GM20431 (cell line): ENCODE data around the gene CCDC157.

Experiments
- in situ Hi-C: fragments of 300-500 bp; cut with MseI, MboI; formaldehyde crosslinking; loops from one replicate; pipeline ENCODE4 v1.15.0; 2020; ENCODE audit warnings: low sequenced_read_pairs; ENCODE audit not compliant: unreplicated experiment

Gene CCDC157

GRCh38 chr22:30348404-30348803 lies 8.4 kb upstream of the CCDC157 start:
- in situ Hi-C loops, result no loop called here

DNA sequence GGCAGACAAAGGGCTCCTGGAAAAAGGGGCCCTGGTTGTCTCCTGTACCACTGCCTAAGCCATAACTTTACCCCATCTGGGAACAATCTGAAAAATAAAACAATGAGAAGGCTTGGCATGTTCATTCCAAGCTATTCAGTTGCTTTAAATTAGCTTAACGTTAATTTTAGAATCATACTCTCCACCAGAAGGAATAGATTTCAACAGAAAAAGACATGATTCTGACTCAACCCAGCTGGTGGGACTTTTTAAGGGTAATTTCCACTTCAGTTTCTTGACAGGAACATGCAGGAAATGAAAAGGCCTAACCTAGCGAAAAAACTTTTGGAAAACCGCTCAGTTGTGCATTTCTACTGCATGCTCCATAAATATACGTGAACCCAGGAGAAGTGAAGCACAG lies 8.0 kb upstream of the CCDC157 start:
- in situ Hi-C loops, result no loop called here

DNA sequence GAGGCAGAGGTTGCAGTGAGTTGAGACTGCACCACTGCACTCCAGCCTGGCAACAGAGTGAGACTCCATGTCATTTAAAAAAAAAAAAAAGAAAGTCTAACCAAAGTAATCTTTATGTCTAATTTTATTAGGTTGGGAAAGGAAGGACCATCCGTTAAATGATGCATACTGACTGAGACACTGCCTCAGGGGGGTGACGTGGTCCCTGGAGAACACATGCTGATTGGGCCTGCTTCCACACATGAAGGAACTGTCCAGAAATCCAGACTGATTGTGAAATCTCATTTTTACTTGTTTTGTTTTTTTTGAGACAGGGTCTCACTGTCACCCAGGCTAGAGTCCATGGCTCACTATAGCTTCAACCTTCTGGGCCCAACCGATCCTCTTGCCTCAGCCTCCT lies 5.6 kb upstream of the CCDC157 start:
- in situ Hi-C loops, result no loop called here

- in situ Hi-C loops, result no loop called here
Measured at GRCh38 chr22:30354644-30355043, 2.2 kb upstream of the CCDC157 start.

DNA sequence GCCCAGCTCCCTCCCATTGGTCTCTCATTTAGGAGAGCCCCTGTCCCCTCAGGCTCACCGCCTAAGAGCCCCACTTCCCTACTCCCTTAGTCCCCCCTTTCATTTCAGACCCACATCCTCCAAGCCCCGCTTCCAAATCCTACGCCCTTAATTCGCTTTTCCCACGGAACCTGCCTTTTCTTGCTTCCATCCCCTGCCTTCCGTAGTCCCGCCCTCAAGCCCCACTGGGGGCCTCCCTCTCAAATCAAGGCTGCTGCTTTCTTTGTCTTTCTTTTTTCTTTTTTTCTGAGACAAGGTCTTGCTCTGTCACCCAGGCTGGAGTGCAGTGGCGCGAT lies 396 bp downstream of the CCDC157 start:
- in situ Hi-C loops, result no loop called here

- in situ Hi-C loops, result no loop called here
Measured at GRCh38 chr22:30357650-30358215, 926 bp downstream of the CCDC157 start.

GRCh38 chr22:30358541-30358940 lies 1.7 kb downstream of the CCDC157 start:
- in situ Hi-C loops, result no loop called here

GRCh38 chr22:30361916-30362650 lies 5.3 kb downstream of the CCDC157 start:
- in situ Hi-C loops, result no loop called here

DNA sequence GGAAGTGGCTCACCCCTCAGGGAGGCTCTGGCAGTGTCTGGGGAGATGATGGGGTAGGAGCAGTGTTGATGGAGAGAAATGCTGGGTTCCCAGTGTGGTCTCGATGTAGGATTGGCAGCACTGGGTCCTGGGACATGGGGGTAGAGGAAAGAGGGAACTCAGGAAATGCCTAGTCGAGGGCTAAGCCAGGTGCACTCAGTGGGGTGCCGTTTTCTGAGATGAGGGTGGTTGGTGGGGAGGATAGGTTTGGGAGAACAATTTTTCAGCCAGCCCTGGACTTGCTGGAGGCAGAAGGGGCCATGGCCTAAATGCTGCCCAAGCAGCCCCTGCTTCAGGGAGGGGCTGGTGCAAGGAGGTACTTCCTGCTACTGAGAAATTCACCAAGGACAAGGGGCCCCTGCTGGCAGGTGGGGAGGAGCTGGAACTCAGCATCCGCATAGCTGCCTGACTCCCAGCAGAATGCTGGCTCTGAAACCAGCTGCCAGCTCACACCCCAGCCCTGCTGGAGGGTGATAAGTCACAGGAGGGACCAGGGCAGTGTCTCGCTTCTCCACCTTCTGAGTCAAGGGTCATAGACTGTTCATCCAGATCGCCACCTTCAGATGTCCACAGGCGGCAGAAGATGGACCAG lies 6.0 kb downstream of the CCDC157 start:
- in situ Hi-C loops, result no loop called here

GRCh38 chr22:30365891-30366290 lies 9.1 kb downstream of the CCDC157 start:
- in situ Hi-C loops, result no loop called here

DNA sequence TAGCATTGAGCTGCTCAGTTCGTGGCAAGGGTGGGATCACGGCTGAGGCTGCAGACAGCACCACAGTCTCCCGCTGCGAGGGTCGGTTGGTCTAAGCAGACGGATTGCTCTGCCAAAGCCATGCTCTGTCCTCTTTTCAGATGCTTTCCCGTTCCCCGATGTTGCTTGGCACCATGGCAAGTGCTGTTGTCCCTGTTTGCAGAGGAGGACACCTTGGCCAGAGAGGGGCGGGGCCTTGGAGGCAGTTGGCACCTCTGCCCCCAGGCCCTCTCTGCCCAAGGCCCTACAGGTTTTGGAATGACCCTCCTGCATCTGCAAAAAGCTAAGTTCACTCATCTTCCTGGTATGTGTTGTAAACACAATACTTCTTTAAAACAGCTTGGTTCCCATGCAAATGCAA lies 11.6 kb downstream of the CCDC157 start:
- in situ Hi-C loops, result no loop called here

GRCh38 chr22:30370641-30371230 lies 13.9 kb downstream of the CCDC157 start:
- in situ Hi-C loops, result no loop called here

- in situ Hi-C loops, result no loop called here
Measured at GRCh38 chr22:30371321-30371720, 14.5 kb downstream of the CCDC157 start.

GRCh38 chr22:30371981-30372380 lies 15.2 kb downstream of the CCDC157 start:
- in situ Hi-C loops, result no loop called here

DNA sequence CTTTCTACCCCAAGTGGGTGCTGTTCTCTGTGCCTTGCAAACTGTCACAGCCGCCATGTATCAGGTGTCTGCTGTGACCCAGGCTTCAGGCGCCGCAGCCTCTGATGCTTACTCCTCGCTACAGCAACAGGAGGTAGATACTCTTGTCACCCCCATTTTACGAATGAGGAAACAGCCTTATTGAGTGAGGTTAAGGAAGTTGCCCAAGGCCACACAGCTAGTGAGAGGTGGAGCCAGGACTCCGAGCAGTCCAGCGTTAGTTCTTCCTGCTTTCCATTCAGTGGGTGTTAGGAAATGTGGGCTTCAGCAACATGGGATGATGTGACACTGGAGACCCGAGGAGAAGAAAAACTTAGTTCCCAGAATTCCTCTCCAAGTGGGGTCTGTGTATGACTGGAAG lies 16.1 kb downstream of the CCDC157 start:
- in situ Hi-C loops, result no loop called here

- in situ Hi-C loops, result no loop called here
Measured at GRCh38 chr22:30373331-30374325, 16.8 kb downstream of the CCDC157 start.

GRCh38 chr22:30375312-30375849 lies 18.6 kb downstream of the CCDC157 start:
- in situ Hi-C loops, result no loop called here

- in situ Hi-C loops, result loop anchor here (10.0 kb wide), 2 partner anchors 95 to 275 kb away; partner anchors contain the start of gene CASTOR1
Measured at GRCh38 chr22:30380011-30380410, 23.2 kb downstream of the CCDC157 start.

- in situ Hi-C loops, result loop anchor here (10.0 kb wide), 2 partner anchors 96 to 276 kb away; partner anchors contain the start of gene CASTOR1
Measured at GRCh38 chr22:30381264-30381663, 24.5 kb downstream of the CCDC157 start.

GRCh38 chr22:30382340-30382739 lies 25.5 kb downstream of the CCDC157 start:
- in situ Hi-C loops, result loop anchor here (10.0 kb wide), 2 partner anchors 98 to 278 kb away; partner anchors contain the start of gene CASTOR1
